Activated CD4-positive, CD25-positive, alpha-beta regulatory T cell treated with anti-CD3 and anti-CD28 coated beads, Interleukin-2, amount 50 U/mL, for 16 hours (primary cell): ENCODE results near the gene ANXA9.

Source experiments
- DNase-seq: peaks from one replicate; pipeline ENCODE4 v3.0.0-alpha.2; 2020; ENCODE audit warnings: low read depth, low spot score

ANXA9 gene

GRCh38 chr1:150974580-150975478, 7.3 kb upstream of the ANXA9 start, which contains the start of gene CERS2:
Gene CERS2, minus strand, starts transcription at chr1:150974835. Its CDS starts 5,745 bp downstream, at chr1:150969090.
- DNase-seq, result no peak

GRCh38 chr1:150976401-150976821, 5.7 kb upstream of the ANXA9 start:
- no peak for DNase-seq

- peak; percentile 48 for DNase-seq
Measured at GRCh38 chr1:150976879-150977694, 5.0 kb upstream of the ANXA9 start.

DNA sequence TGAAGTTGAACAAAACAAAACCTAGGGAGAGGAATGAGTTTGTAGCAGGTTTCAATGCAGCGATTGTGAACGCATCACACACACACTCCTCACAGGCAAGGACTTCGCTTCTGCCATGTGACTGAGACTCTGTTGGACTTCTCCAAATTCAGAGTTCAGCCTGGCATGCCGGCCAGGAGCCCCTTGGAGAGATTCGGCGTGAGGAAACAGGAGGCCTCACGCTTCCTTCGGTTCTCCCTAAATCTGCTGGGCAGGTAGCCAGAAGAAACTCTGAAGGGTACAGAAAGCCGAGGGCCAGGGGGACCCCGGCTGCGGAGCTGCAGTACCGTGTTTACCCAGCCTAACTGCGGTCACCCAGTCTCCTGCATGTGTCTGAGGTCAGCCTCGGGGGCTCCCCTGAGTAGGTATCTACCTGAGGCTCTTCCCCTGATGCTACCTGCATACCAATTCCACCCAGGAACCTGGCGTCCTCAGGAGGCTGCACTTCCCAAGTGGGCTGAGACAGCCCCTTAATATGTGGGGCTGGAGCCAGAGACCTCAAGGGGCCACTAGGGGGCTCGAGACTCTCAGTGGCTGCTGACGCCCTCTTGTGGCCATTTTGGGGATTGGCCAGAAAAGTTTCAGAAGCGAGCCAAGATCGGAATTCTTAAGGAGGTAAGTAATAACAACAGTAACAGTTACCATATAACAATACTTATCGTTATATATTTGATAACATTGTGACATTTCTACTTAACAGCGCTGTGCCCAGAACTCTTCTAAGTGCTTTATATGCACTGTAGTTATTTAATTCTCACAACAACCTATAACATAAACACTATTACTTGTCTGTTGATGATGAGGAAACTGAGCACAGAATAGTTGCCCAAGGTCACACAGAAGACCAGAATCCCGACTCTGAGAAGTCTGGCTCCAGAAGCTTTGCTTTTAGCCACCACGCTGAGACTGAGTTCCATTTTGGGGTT, 2.7 kb upstream of the ANXA9 start:
- DNase-seq, result peak; percentile 85

- DNase-seq, result no peak
Measured at GRCh38 chr1:150981177-150981804, 801 bp upstream of the ANXA9 start.

DNA sequence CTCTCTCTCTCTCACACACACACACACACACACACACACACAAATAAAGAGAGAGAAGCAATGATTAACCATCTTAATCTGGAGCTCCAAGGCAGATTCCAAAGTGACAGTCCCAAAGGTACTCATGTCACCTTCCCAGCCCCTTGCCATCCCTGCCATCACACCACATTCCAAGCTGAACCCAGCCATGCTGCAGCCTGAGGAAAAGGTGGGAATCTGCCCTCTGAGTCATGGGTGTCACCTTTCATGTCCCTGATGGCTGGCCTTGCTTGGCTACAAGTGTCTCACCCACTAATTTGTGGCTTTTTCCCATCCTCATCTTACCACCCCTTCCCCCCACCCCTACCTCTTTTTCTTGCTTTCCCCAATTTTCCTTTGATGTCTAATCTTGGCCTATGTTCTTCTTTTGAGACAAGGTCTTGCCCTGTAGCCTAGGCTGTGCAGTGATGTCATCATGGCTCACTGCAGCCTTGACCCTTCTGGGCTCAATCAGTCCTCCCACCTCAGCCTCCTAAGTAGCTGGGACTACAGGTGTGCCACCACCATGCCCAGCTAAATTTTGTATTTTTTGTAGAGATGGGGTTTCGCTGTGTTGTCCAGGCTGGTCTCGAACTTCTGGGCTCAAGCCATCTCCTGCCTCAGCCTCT, 3.2 kb downstream of the ANXA9 start:
- no peak for DNase-seq

DNA sequence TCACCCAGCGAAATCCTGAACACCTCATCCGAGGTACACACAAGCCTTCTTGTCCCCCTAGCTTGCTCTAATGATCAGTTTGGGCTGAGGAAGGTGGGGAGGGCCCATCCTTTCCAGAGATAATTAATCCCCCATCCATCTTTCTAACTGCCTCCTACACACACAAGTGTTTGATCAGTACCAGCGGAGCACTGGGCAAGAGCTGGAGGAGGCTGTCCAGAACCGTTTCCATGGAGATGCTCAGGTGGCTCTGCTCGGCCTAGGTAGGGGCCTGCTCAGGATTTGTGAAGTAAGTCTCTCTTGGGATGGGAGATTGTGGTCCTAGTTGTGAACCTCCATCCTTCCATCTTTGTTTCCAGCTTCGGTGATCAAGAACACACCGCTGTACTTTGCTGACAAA, 5.8 kb downstream of the ANXA9 start:
- DNase-seq, result no peak

- no peak for DNase-seq
Measured at GRCh38 chr1:150992626-150993025, 10.5 kb downstream of the ANXA9 start.

GRCh38 chr1:150994248-150994647, 12.2 kb downstream of the ANXA9 start:
- no peak for DNase-seq

- DNase-seq, result no peak
Measured at GRCh38 chr1:150995460-150995859, 13.4 kb downstream of the ANXA9 start.

- DNase-seq, result no peak
Measured at GRCh38 chr1:150995896-150996295, 13.8 kb downstream of the ANXA9 start.

DNA sequence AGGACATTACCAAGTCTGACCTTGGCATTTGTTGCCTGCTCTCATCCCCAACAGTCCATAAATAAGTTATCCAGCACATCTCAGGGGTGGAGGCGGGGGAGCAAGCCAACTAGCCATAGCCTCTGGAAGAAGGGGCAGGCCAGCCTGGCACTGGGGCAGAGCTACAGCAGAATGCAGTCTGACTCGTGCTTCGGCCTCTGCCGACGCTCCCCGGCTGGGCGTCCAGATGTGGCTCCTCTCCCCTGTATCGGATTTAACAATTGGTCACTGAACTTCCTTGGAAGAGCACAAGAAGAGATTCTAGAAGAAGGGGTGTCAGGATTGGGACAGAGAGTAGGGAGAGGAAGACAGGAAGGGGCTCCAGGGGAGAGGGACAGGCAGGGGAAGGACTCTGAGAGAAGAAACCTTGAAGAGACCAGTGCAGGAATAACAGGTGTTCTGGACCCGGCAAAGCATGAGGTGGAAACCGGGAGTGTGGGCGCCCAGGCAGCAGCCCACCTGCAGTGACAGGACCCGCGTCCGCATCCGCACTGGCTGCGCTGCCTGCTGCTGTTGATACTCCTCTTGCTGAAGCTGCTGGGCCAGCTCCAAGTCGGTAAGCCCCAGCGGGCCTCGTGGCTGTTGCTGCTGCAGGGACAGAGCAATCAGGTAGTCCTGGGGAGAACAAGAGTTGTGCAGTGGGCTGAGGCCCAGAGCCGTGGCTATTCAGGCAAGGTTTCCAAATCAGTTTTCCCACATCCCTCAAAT, 15.2 kb downstream of the ANXA9 start:
- no peak for DNase-seq

- DNase-seq, result no peak
Measured at GRCh38 chr1:150997949-150998348, 15.9 kb downstream of the ANXA9 start.

DNA sequence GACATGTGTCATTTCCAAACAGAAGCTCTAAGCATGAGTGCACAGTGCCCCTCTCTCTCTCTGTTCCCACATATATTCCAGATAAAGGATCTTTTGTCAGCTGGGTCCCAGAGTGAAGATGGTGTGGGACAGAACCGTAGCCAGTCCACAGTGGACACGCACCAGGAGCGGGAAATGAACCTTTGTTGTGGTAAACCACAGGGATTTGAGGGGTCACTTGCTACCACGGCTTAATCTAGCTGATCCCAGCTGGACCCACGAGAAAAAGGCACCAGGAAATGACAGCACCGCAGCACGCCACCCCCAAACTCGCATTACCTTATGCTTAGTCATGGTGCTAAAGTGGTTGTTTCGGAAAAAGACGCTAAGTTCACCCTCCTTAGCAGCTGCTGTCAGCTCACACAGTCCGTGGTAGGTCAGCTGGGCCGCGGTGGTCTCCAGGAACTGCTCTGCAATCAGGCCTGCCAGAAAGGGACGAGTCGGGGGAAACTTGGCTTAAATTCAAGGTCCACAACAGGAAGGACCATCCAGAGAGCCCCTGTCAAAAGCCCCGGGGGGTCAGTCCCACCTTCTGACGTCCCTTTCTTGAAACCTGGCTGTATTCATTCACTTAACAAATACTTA, 17.1 kb downstream of the ANXA9 start:
- no peak for DNase-seq

DNA sequence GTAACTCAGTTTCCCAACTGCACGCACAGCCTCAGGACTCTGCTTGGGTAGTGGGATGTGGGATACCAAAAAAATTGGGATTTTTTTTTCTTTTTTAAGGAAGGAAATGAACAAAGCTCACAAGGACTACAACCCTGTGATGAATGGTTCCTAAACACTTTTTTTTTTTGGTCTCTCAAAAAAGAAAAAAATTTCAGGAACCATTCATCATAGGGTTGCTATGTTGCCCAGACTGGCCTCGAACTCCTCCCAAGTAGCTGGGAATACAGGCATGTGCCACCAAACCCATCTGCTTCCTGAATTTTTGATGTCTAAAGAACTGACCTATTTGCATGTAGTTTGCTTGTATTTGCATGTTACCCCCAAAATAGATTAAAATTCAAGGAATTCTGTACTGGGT, 17.8 kb downstream of the ANXA9 start:
- no peak for DNase-seq

DNA sequence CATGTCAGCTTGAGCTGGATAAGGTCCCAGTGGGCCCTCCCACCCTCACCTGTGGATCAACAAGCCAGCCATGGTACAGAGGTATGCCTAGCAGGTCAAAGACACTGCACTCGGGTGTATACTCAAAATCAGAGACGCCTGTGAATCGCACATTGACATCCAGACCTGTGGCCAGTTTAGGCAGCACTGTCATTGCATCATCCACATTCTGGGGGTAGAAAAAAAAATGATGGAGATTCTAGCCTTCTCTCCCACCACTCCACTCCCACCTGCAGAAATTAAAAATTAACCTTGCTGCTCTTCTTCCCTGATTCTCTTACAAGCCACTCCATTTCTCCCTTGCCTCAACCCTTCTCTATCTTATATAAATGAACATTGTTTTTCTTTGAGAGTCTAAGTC, 18.3 kb downstream of the ANXA9 start:
- no peak for DNase-seq

DNA sequence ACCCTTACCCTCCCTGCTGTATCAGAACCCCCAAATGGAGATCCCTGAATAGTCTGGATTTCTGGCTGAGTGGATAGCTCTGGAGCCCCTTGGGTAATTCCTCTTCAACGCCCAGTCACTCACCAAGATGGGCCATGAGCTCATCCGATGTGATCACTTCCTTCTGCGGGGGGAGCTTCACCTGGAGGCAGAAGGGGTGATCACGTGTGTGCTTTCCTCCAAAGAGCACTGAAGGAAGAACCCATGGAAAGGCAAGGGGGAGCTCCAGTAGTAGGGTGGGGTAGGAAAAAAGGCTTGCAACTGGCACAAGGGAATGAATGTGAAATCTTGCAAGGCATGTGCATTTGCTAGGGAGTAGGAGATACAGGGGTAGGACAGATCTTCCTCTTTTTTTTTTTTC, 19.5 kb downstream of the ANXA9 start:
- DNase-seq, result no peak

GRCh38 chr1:151002051-151002450, 20.0 kb downstream of the ANXA9 start:
- no peak for DNase-seq

- DNase-seq, result no peak
Measured at GRCh38 chr1:151002611-151003010, 20.5 kb downstream of the ANXA9 start.
